IMR-90 (cell line): ENCODE results near the gene GALNT3. TPM values are rescaled to one million over a fixed set of nuclear protein-coding genes. Genes with fewer than 3 reads are reported as not detected.

Source experiments
- ATAC-seq: fragments of 200-7000 bp; cut with Tn5 transposase; 2 replicates; pipeline ENCODE4 v1.9.1; 2020; ENCODE audit warnings: low read depth, mild to moderate bottlenecking, moderate library complexity
- BruUV-seq: library from RNA; stranded (reverse); fragments of 400-500 nt; replicated peaks from 2 replicates; lab custom pipeline; 2021; lab: Mats Ljungman, UMichigan
- CTCF ChIA-PET: fragments of 300-600 bp; formaldehyde crosslinking; extraction: SDS; loops from one replicate; lab custom pipeline; 2021; ENCODE audit warnings: antibody characterized with exemption; lab: Yijun Ruan, JAX
- POLR2A ChIA-PET: fragments of 300-600 bp; sonication (Branson Sonifier 250); formaldehyde crosslinking; loops from one replicate; lab custom pipeline; 2022; ENCODE audit warnings: antibody characterized with exemption; ENCODE audit not compliant: unreplicated experiment; lab: Charles Lee
- DNase-seq: peaks from one replicate; pipeline ENCODE4 v3.0.0; 2013
- H2AFZ ChIP-seq: replicated peaks from 2 replicates; pipeline ENCODE3; 2013; ENCODE audit warnings: low read length, mild to moderate bottlenecking; ENCODE audit not compliant: poor library complexity
- H2AK5ac ChIP-seq: 2 replicates; pipeline ENCODE4 v1.6.1; 2013; ENCODE audit warnings: low read depth, low read length, inconsistent platforms
- H2AK9ac ChIP-seq: replicated peaks from 2 replicates; pipeline ENCODE3; 2013; ENCODE audit warnings: mild to moderate bottlenecking, low read depth, low read length, moderate library complexity; ENCODE audit not compliant: poor library complexity
- H2BK120ac ChIP-seq: 2 replicates; pipeline ENCODE4 v1.6.1; 2013; ENCODE audit warnings: low read depth, low read length, inconsistent platforms
- H2BK15ac ChIP-seq: 3 replicates; pipeline ENCODE4 v1.6.1; 2013; ENCODE audit warnings: low read depth, low read length, inconsistent platforms
- H2BK20ac ChIP-seq: 2 replicates; pipeline ENCODE4 v1.6.1; 2013; ENCODE audit warnings: low read depth, mild to moderate bottlenecking, inconsistent platforms, low read length, moderate library complexity
- H2BK5ac ChIP-seq: 2 replicates; pipeline ENCODE4 v1.6.1; 2013; ENCODE audit warnings: mild to moderate bottlenecking, low read depth, low read length, inconsistent platforms; ENCODE audit not compliant: poor library complexity, severe bottlenecking
- H3K14ac ChIP-seq: replicated peaks from 2 replicates; pipeline ENCODE4 v1.6.1; 2013; ENCODE audit warnings: low read depth, low read length, inconsistent platforms
- H3K18ac ChIP-seq: 2 replicates; pipeline ENCODE4 v1.6.1; 2013; ENCODE audit warnings: low read depth, low read length, control low read depth
- H3K23ac ChIP-seq: 2 replicates; pipeline ENCODE4 v1.6.1; 2013; ENCODE audit warnings: low read depth, low read length, inconsistent platforms
- H3K27ac ChIP-seq: 2 replicates; pipeline ENCODE4 v1.5.1; 2013; ENCODE audit warnings: mild to moderate bottlenecking, control low read depth, low read length; ENCODE audit not compliant: insufficient read depth
- H3K27me3 ChIP-seq: 2 replicates; pipeline ENCODE4 v1.6.1; 2013; ENCODE audit warnings: low read length; ENCODE audit not compliant: control insufficient read depth, insufficient read depth
- H3K36me3 ChIP-seq: 2 replicates; pipeline ENCODE4 v1.6.1; 2013; ENCODE audit warnings: low read length, mixed read lengths; ENCODE audit not compliant: control insufficient read depth, insufficient read depth
- H3K4ac ChIP-seq: 2 replicates; pipeline ENCODE4 v1.6.1; 2013; ENCODE audit warnings: low read depth, low read length, inconsistent platforms
- H3K4me1 ChIP-seq: 2 replicates; pipeline ENCODE4 v1.6.1; 2013; ENCODE audit warnings: low read length, mixed read lengths; ENCODE audit not compliant: control insufficient read depth, insufficient read depth
- H3K4me2 ChIP-seq: 2 replicates; pipeline ENCODE4 v1.6.1; 2013; ENCODE audit warnings: low read depth, mild to moderate bottlenecking, control low read depth, low read length, moderate library complexity
- H3K4me3 ChIP-seq: 2 replicates; pipeline ENCODE4 v1.5.1; 2013; ENCODE audit warnings: low read depth, mild to moderate bottlenecking, control low read depth, low read length, moderate library complexity; ENCODE audit not compliant: insufficient read depth
- H3K56ac ChIP-seq: 2 replicates; pipeline ENCODE4 v1.6.1; 2013; ENCODE audit warnings: low read length, inconsistent platforms; ENCODE audit not compliant: insufficient read depth; ENCODE audit errors: extremely low read depth
- H3K79me1 ChIP-seq, 2 experiments: 2 replicates each; pipeline ENCODE4 v1.6.1; 2013; ENCODE audit warnings: low read length in 2 of 2, inconsistent platforms in 1 of 2, low read depth in 1 of 2
- H3K9ac ChIP-seq: 2 replicates; pipeline ENCODE4 v1.6.1; 2013; ENCODE audit warnings: low read depth, low read length, control low read depth
- H3K9me1 ChIP-seq: 2 replicates; pipeline ENCODE4 v1.6.1; 2013; ENCODE audit warnings: low read length, inconsistent platforms; ENCODE audit not compliant: insufficient read depth
- H3K9me3 ChIP-seq: 2 replicates; pipeline ENCODE4 v1.6.1; 2013; ENCODE audit warnings: low read length; ENCODE audit not compliant: control insufficient read depth, insufficient read depth
- H4K20me1 ChIP-seq: 2 replicates; pipeline ENCODE4 v1.6.1; 2013; ENCODE audit warnings: low read length, inconsistent platforms; ENCODE audit not compliant: insufficient read depth
- H4K5ac ChIP-seq: 2 replicates; pipeline ENCODE4 v1.6.1; 2013; ENCODE audit warnings: mild to moderate bottlenecking, low read depth, low read length, control low read depth
- H4K8ac ChIP-seq, 2 experiments: 2 replicates each; pipeline ENCODE4 v1.6.1; 2013; ENCODE audit warnings: low read depth in 2 of 2, low read length in 2 of 2, control low read depth in 1 of 2, inconsistent platforms in 1 of 2
- H4K91ac ChIP-seq: 2 replicates; pipeline ENCODE4 v1.6.1; 2013; ENCODE audit warnings: low read depth, low read length, inconsistent platforms; ENCODE audit not compliant: insufficient read depth
- BHLHE40 ChIP-seq: fragments of 150-350 bp; IDR thresholded peaks from 2 replicates; pipeline ENCODE4 v1.6.1; 2016; ENCODE audit warnings: mild to moderate bottlenecking, low read depth, low read length
- CEBPB ChIP-seq: IDR thresholded peaks from 2 replicates; pipeline ENCODE4 v1.6.1; 2012; ENCODE audit warnings: low read depth, low read length, improper control_type of control experiment
- CHD1 ChIP-seq: IDR thresholded peaks from 2 replicates; pipeline ENCODE4 v1.6.1; 2012; ENCODE audit warnings: low read depth, low read length, improper control_type of control experiment
- ELK1 ChIP-seq: fragments of 150-350 bp; IDR thresholded peaks from 2 replicates; pipeline ENCODE4 v1.6.1; 2016; ENCODE audit warnings: low read depth, mild to moderate bottlenecking, low read length, moderate library complexity, borderline replicate concordance
- FOS ChIP-seq: fragments of 150-350 bp; IDR thresholded peaks from 2 replicates; pipeline ENCODE4 v1.6.1; 2016; ENCODE audit warnings: low read depth, low read length
- MAFK ChIP-seq: IDR thresholded peaks from 2 replicates; pipeline ENCODE4 v1.6.1; 2012; ENCODE audit warnings: low read depth, low read length, improper control_type of control experiment
- MAZ ChIP-seq: IDR thresholded peaks from 2 replicates; pipeline ENCODE4 v1.6.1; 2012; ENCODE audit warnings: low read depth, mild to moderate bottlenecking, low read length, improper control_type of control experiment, moderate library complexity, borderline replicate concordance
- MXI1 ChIP-seq: IDR thresholded peaks from 2 replicates; pipeline ENCODE4 v1.6.1; 2012; ENCODE audit warnings: low read depth, mild to moderate bottlenecking, low read length, moderate library complexity, borderline replicate concordance
- NFE2L2 ChIP-seq: fragments of 150-350 bp; IDR thresholded peaks from 2 replicates; pipeline ENCODE4 v1.6.1; 2016; ENCODE audit warnings: low read depth, mild to moderate bottlenecking, low read length
- POLR2A ChIP-seq: IDR thresholded peaks from 2 replicates; pipeline ENCODE4 v1.6.1; 2012; ENCODE audit warnings: mild to moderate bottlenecking, low read depth, low read length
- RAD21 ChIP-seq: IDR thresholded peaks from 2 replicates; pipeline ENCODE4 v1.6.1; 2012; ENCODE audit warnings: low read length, improper control_type of control experiment
- RCOR1 ChIP-seq: IDR thresholded peaks from 2 replicates; pipeline ENCODE4 v1.6.1; 2012; ENCODE audit warnings: mild to moderate bottlenecking, low read length, improper control_type of control experiment; ENCODE audit not compliant: insufficient replicate concordance
- RFX5 ChIP-seq: IDR thresholded peaks from 2 replicates; pipeline ENCODE4 v1.8.0; 2012; ENCODE audit warnings: low read depth, mild to moderate bottlenecking, low read length, moderate library complexity
- SMC3 ChIP-seq: fragments of 150-350 bp; IDR thresholded peaks from 2 replicates; pipeline ENCODE4 v1.6.1; 2016; ENCODE audit warnings: low read depth, mild to moderate bottlenecking, antibody characterized with exemption, low read length, moderate library complexity
- WGBS, 2 experiments: methylation state at CpG; one replicate each; pipeline versions ENCODE4 v1.1.5 to v1.1.7; 2013; ENCODE audit warnings: missing lambda C conversion rate in 2 of 2; ENCODE audit not compliant: insufficient read length in 1 of 2; ENCODE audit errors: extremely low coverage in 2 of 2; 5-methylcytosine and 5-hydroxymethylcytosine counted together
- dilution Hi-C: fragments of 300-500 bp; cut with HindIII; formaldehyde crosslinking; loops from one replicate; pipeline ENCODE4 v1.14.3; 2018; ENCODE audit warnings: low sequenced_read_pairs; ENCODE audit not compliant: unreplicated experiment
- in situ Hi-C: fragments of 300-500 bp; cut with MboI; formaldehyde crosslinking; loops from 3 replicates; pipeline ENCODE4 v1.14.3; 2019; ENCODE audit warnings: low sequenced_read_pairs, inconsistent platforms, mixed read lengths
- intact Hi-C: fragments of 100-400 bp; cut with micrococcal nuclease; formaldehyde crosslinking; loops from 2 replicates; pipeline ENCODE4 v1.10.0; 2022
- polyA plus RNA-seq, 3 experiments: library from polyadenylated mRNA; depleted of rRNA; stranded (reverse); fragments of >200 nt; gene quantifications; 2 replicates each; pipeline ENCODE4 v1.2.3, GENCODE V29; 2012; ENCODE audit warnings: low replicate concordance in 1 of 3
- total RNA-seq: library from RNA; depleted of rRNA; stranded (reverse); fragments of >200 nt; gene quantifications from 2 replicates; pipeline ENCODE4 v1.2.3, GENCODE V29; 2012
- TF ChIP-seq, protein P1 (sequence below): conservative IDR thresholded peaks from 2 replicates; pipeline ENCODE4 v1.5.1; 2012; ENCODE audit warnings: mild to moderate bottlenecking, low read depth, low read length, improper control_type of control experiment
- TF ChIP-seq, protein P2 (sequence below): fragments of 150-350 bp; IDR thresholded peaks from 2 replicates; pipeline ENCODE4 v1.6.1; 2017; ENCODE audit warnings: mild to moderate bottlenecking, antibody characterized with exemption, low read length, low read depth

Gene GALNT3
- total and polyA plus RNA-seq, 2 of the 4 experiments (the other 2 are of a cell fraction) = 1.1 to 2.0 TPM

GRCh38 chr2:165814473-165814872, 20.4 kb upstream of the GALNT3 start:
- no peak overlapping the region for H3K9ac ChIP-seq
- H3K14ac ChIP-seq = no peak overlapping the region
- no peak overlapping the region for H3K56ac ChIP-seq
- dilution Hi-C loops = no loop called here
- ATAC-seq (no peak), DNase-seq (no peak)
- H2BK120ac ChIP-seq = no peak overlapping the region
- H3K4me1 ChIP-seq = no peaks in the 10 kb centered on the region
- H2BK5ac ChIP-seq = no peak overlapping the region
- no peak overlapping the region for H3K23ac ChIP-seq
- intact Hi-C loops = no loop called here
- no peak overlapping the region for H2AK9ac ChIP-seq
- no peaks in the 10 kb centered on the region for H3K9me1 ChIP-seq
- no peaks in the 10 kb centered on the region for H4K20me1 ChIP-seq
- no peaks in the 10 kb centered on the region for H3K9me3 ChIP-seq
- CTCF ChIA-PET = no interaction called here
- H2AFZ ChIP-seq = no peak overlapping the region
- WGBS, 2 experiments = 100% methylated on average over 1 of the region's 4 CpGs; no CpG with 5 or more reads in 1 of the 2 experiments
- no peaks in the 10 kb centered on the region for H3K27me3 ChIP-seq
- H3K4ac ChIP-seq = no peak overlapping the region
- H4K5ac ChIP-seq = no peak overlapping the region
- H3K36me3 ChIP-seq = no peaks in the 10 kb centered on the region
- no peak overlapping the region for H2BK20ac ChIP-seq
- H3K4me2 ChIP-seq = no peak overlapping the region
- H2AK5ac ChIP-seq = no peak overlapping the region
- no peak overlapping the region for H4K91ac ChIP-seq
- TF ChIP-seq FOS (no peak), MAZ (no peak), CHD1 (no peak), NFE2L2 (no peak), SMC3 (no peak), CEBPB (no peak), BHLHE40 (no peak), RAD21 (no peak), MXI1 (no peak), RCOR1 (no peak), POLR2A (no peak), RFX5 (no peak), MAFK (no peak), ELK1 (no peak)
- TF ChIP-seq, protein P1, sequence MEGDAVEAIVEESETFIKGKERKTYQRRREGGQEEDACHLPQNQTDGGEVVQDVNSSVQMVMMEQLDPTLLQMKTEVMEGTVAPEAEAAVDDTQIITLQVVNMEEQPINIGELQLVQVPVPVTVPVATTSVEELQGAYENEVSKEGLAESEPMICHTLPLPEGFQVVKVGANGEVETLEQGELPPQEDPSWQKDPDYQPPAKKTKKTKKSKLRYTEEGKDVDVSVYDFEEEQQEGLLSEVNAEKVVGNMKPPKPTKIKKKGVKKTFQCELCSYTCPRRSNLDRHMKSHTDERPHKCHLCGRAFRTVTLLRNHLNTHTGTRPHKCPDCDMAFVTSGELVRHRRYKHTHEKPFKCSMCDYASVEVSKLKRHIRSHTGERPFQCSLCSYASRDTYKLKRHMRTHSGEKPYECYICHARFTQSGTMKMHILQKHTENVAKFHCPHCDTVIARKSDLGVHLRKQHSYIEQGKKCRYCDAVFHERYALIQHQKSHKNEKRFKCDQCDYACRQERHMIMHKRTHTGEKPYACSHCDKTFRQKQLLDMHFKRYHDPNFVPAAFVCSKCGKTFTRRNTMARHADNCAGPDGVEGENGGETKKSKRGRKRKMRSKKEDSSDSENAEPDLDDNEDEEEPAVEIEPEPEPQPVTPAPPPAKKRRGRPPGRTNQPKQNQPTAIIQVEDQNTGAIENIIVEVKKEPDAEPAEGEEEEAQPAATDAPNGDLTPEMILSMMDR = no peak
- TF ChIP-seq, protein P2, sequence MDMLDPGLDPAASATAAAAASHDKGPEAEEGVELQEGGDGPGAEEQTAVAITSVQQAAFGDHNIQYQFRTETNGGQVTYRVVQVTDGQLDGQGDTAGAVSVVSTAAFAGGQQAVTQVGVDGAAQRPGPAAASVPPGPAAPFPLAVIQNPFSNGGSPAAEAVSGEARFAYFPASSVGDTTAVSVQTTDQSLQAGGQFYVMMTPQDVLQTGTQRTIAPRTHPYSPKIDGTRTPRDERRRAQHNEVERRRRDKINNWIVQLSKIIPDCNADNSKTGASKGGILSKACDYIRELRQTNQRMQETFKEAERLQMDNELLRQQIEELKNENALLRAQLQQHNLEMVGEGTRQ = no peak
- no peak overlapping the region for H2BK15ac ChIP-seq
- no peak overlapping the region for H4K8ac ChIP-seq
- H3K18ac ChIP-seq = no peak overlapping the region
- H3K79me1 ChIP-seq = no peaks in the 10 kb centered on the region
- in situ Hi-C loops = no loop called here
- no peak overlapping the region for H3K4me3 ChIP-seq
- BruUV-seq = no TSS peak
- POLR2A ChIA-PET = no interaction called here
- no peak overlapping the region for H3K27ac ChIP-seq
